BE2C (cell line): ENCODE measurements around the gene SS18L1.

Source experiments
- DNase-seq: peaks from one replicate; pipeline ENCODE4 v3.0.0-alpha.2; 2020
- H3K27me3 ChIP-seq: fragments of 250-450 bp; sonication (Bioruptor Pico); 2 replicates; pipeline ENCODE4 v1.5.1; 2020; ENCODE audit warnings: mild to moderate bottlenecking
- H3K36me3 ChIP-seq: fragments of 250-450 bp; sonication (Bioruptor Pico); 2 replicates; pipeline ENCODE4 v1.5.1; 2020; ENCODE audit warnings: mild to moderate bottlenecking
- H3K4me1 ChIP-seq: fragments of 250-450 bp; sonication (Bioruptor Pico); 2 replicates; pipeline ENCODE4 v1.5.1; 2020
- H3K4me3 ChIP-seq: 2 replicates; pipeline ENCODE4 v1.5.1; 2011; ENCODE audit warnings: low read depth, low read length
- H3K9me3 ChIP-seq: fragments of 250-450 bp; sonication (Bioruptor Pico); 2 replicates; pipeline ENCODE4 v1.5.1; 2020
- TF ChIP-seq, protein P1 (sequence below): IDR thresholded peaks from 2 replicates; pipeline ENCODE4 v1.5.1; 2012; ENCODE audit warnings: mild to moderate bottlenecking, low read depth, low read length

SS18L1 gene

DNA sequence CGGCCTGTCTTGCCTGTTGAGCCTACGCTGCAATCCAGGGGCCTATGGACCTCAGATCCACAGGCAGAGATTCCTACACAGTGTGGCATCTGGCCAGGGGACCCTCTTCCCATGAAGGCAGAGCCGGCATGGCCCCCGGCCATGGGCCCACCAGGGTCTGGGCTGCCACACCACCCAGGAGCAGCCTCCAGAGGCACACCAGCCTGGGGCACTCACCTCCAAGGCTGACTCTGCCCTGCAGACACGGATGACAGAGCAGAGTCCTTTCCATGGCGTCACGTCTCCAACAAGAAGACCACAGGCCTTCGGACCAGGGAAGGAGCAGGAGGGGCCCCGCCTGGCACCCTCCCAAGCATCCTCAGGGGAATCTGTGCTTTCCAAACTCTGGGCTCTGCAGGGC lies 80.0 kb downstream of the SS18L1 start:
- H3K27me3 ChIP-seq: peaks cover 12% of the 10 kb centered on the region
- TF ChIP-seq, protein P1, sequence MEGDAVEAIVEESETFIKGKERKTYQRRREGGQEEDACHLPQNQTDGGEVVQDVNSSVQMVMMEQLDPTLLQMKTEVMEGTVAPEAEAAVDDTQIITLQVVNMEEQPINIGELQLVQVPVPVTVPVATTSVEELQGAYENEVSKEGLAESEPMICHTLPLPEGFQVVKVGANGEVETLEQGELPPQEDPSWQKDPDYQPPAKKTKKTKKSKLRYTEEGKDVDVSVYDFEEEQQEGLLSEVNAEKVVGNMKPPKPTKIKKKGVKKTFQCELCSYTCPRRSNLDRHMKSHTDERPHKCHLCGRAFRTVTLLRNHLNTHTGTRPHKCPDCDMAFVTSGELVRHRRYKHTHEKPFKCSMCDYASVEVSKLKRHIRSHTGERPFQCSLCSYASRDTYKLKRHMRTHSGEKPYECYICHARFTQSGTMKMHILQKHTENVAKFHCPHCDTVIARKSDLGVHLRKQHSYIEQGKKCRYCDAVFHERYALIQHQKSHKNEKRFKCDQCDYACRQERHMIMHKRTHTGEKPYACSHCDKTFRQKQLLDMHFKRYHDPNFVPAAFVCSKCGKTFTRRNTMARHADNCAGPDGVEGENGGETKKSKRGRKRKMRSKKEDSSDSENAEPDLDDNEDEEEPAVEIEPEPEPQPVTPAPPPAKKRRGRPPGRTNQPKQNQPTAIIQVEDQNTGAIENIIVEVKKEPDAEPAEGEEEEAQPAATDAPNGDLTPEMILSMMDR: no peak

DNA sequence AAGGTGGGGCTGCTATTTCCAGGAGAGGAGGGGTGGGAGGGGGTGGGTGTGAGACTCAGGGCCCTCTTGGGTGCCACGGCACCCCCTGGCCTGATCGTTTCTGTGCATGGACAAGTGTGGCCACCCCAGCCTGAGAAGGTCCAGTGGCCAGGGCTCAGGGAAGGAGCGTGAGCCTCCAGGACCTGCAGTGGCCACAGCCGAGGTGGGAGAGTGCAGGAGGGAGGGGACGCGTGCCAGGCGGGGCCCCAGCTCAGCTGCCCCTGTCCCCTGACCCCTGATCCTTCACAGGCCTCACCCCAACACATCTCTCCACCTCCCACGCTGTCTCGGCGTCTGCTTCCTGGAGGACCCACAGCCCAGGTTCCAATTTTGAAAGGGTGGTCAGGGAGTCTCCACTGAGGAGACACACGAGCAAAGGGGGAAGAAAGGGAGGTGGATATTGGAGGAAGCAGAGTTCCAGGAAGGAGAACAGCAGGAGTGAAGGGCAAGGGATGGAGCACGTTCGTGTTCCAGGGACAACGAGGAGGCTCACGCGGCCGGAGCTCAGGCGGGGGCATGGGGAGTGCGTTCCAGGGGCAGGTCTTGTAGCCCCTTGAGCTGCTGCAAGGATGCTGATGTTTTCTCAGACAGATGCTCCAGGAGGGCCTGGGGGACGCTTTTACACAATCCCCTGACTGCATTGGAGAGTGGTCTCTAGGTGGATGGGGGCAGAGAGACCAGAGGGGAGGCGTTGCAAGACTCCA lies 80.7 kb downstream of the SS18L1 start:
- peaks cover 12% of the 10 kb centered on the region for H3K27me3 ChIP-seq
- no peaks in the 10 kb centered on the region for H3K9me3 ChIP-seq
- TF ChIP-seq, protein P1: no peak
- H3K4me3 ChIP-seq: no peak overlapping the region
- H3K36me3 ChIP-seq: no peaks in the 10 kb centered on the region
- DNase-seq: no peak
- peaks cover 9% of the 10 kb centered on the region for H3K4me1 ChIP-seq

More for the DNA sequence above, 80.0 kb downstream of the SS18L1 start:
- H3K4me1 ChIP-seq: peaks cover 9% of the 10 kb centered on the region
- no peaks in the 10 kb centered on the region for H3K36me3 ChIP-seq
- H3K4me3 ChIP-seq: no peak overlapping the region
- DNase-seq: no peak
- H3K9me3 ChIP-seq: no peaks in the 10 kb centered on the region

DNA sequence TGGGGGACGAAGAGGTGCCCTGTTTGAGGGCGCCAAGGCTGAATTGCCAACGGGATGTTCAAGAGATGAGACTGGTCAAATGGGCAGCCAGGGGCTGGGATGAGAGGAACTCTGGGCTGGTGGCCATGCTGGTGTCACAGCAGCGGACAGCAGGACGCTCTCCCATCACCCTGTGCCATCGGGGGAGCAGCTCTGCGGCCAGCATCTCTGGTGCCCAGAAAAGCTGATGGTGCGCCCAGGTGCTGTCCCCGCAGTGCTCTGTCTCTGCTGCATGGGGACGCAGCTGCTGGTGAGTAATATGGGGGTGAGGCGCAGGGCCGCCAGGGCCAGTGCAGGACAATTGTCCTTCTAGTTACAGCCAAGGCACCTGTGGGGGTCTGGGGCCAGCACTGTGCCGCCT lies 81.5 kb downstream of the SS18L1 start:
- DNase-seq: no peak
- Histone ChIP-seq H3K4me1 (peaks cover 6% of the 10 kb centered on the region), H3K9me3 (no peaks in the 10 kb centered on the region), H3K36me3 (no peaks in the 10 kb centered on the region), H3K4me3 (no peak overlapping the region), H3K27me3 (peaks cover 9% of the 10 kb centered on the region)
- TF ChIP-seq, protein P1: no peak

DNA sequence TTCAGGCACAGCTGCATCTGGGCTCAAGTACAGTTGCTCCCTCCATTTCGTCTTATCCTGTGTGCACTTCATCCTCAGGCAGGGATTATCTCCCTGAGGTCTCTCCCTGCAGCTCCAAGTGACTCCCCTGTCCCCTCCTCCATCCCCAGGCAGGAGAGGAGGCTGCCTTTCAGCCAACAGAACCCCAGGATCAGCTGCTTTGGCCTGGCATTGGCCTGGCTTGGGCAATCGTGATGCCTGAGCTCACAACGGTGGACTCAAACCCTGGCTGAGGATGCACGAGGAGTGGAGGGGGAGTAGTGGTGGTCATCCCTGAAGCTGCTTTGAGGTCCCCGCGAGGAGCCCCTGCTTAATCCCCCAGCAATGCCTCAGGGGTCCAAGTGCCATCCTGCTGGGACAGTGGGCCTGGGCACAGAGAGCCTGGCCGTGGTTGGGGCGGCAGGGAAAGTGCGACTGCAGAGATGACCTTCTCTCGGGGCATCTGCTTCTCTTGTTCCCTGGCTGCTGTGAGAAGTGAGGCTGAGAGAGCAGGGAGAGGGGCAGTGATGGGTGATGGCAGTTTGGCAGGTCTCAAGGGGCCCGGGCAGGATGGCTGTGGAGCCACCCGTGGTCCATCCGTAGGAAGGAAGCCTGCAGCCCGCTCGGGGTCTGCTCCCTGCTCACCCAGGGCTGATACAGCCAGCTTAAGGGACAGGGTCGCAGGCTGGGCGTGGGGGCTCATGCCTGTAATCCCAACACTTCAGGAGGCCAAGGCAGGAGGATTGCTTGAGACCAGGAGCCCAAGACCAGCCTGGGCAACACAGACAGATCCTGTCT lies 82.5 kb downstream of the SS18L1 start:
- peaks cover 2% of the 10 kb centered on the region for H3K27me3 ChIP-seq
- no peak overlapping the region for H3K4me3 ChIP-seq
- TF ChIP-seq, protein P1: no peak
- no peaks in the 10 kb centered on the region for H3K9me3 ChIP-seq
- peaks cover 1% of the 10 kb centered on the region for H3K4me1 ChIP-seq
- no peaks in the 10 kb centered on the region for H3K36me3 ChIP-seq
- no peak for DNase-seq

DNA sequence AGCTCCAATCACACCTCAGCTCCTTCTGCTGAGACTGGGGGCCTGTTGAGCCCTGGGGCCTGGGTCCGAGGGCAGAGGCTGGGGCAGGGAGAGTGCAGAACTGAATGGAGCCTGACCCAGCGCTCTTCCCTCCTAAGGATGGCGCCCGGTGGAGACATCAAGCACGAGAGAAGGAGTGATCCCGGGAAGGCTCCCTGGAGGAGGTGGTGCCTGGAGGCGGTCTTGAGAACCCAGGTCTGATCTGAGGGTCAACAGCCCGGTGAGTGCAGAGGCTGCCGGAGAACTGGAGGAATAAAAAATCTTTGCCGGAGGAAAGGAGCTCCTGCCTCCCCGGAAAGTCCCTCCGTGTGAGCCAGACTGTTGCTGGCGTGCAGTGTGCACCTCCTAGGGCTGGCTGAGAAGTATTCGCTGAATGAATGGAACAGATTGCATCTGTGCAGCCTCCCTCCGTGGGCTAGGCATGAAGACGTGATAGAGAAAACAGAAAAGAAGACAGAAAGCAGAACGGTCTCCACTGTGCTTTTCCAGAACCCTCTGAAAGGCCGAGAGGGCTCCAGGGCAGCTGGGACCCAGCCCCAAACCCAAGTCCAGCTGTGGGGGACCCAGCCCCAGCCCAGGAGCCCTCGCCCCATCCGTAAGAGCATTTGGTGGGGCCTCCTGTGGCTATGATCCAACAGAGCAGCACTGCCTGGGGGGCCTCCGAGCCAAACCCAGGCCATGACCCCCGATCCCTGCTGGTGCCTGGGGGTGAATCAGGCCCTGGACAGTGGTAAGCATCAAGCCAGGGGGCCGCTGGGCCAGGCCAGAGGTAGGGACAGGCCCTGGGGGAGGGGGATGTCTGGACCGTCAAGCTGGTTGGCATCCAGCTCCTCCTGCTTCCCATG lies 83.4 kb downstream of the SS18L1 start:
- Histone ChIP-seq H3K36me3 (no peaks in the 10 kb centered on the region), H3K4me1 (no peaks in the 10 kb centered on the region), H3K27me3 (no peaks in the 10 kb centered on the region), H3K9me3 (no peaks in the 10 kb centered on the region), H3K4me3 (no peak overlapping the region)
- no peak for DNase-seq
- TF ChIP-seq, protein P1: no peak
